Islet precursor cell (in vitro differentiated cells): ENCODE measurements around the gene TSEN34.
"Not testable (repeated sequence)": the region's sequence is repeated elsewhere in the genome, so short reads cannot be mapped to it uniquely, and the experiment has no call there.

ENCODE experiments used
- DNase-seq: peaks from one replicate; pipeline ENCODE4 v3.0.0-alpha.2; 2018

The TSEN34 gene

GRCh38 chr19:54162241-54162805, 28.8 kb upstream of the TSEN34 start:
- peak; percentile 92 for DNase-seq

GRCh38 chr19:54162884-54163283, 28.2 kb upstream of the TSEN34 start:
- no peak for DNase-seq

- peak; percentile 96 for DNase-seq
Measured at GRCh38 chr19:54164369-54165068, 26.6 kb upstream of the TSEN34 start.

DNA sequence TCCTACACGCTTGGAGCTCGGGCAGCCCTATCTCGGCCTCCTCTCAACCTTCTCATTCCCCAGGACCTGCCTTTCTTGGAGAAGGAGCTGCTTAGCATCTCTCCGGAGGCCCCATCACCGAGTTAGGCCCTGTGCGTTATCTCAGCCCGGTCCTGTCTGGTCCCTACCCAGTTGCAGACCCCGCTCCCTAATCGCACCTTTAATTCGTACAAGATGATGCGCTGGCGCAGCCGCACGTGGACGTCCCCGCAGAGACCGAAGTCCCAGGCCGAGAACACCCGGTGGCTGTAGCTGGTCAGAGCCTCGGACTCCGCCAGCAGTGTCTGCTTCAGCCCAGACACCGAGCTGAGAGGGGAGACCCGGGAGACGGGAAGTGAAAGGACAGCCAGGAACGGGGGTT, 25.9 kb upstream of the TSEN34 start:
- DNase-seq: no peak

GRCh38 chr19:54168174-54168917, 22.8 kb upstream of the TSEN34 start:
- DNase-seq: peak; percentile 96

- DNase-seq: no peak
Measured at GRCh38 chr19:54169149-54169740, 21.9 kb upstream of the TSEN34 start.

- not testable (repeated sequence) for DNase-seq
Measured at GRCh38 chr19:54171736-54172431, 19.2 kb upstream of the TSEN34 start.

GRCh38 chr19:54172471-54173358, 18.4 kb upstream of the TSEN34 start, which contains the start of gene TMC4:
Gene TMC4, minus strand, starts transcription at chr19:54173160. Its CDS starts 43 bp downstream, at chr19:54173117.
- peak; percentile 90 for DNase-seq

DNA sequence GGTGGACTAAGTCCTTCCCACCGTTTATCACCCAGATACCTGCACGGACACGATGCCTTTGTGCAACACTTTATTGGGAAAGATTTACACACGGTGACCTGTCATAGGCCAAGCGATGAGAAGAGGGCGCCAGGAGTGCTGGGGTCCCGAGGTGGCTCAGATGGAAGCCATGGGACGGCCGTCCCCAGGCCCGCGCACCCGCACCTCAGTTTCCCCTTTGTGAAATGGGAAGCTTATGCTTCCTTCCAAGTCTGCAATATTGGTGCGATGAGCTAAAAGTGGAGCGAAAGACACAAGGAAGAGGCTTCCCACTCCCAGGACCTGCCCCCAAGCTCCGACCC, 17.8 kb upstream of the TSEN34 start:
- no peak for DNase-seq

DNA sequence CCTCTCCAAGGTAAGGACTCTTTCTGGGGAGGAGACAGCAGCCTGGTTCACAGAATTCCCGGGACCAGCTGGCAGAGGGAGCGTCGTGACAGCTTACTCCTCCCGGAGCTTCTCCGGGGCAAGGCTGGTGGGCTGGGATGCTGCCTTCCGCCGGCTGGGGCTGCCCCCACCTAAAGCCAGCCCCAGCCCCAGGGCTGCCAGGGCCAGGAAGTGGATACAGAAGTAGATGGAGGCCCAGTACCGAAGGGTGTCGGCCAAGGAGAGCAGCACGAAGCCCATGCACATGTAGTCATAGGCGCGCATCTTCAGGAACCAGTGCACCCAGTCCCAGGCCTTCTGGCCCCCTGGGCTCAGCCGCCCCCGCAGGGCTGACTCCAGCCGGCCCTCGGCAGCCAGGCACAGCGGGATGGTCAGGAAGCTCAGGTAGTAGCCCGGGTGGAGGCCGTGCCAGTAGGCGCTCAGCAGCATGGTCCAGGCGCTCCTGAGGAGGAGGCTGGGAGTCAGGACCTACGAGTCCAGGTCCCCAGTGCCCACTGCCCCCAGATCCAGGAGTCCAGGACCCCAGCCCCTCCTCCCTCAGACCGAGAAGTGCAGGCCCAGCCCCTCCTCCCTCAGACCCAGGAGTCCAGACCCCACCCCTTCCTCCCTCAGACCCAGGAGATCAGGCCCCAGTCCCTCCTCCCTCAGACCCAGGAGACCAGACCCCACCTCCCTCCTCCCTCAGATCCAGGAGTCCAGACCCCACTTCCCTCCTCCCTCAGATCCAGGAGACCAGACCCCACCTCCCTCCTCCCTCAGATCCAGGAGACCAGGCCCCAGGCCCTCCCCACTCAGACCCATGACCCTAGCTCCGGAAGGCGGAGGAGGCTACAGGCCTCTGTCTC, 16.9 kb upstream of the TSEN34 start:
- no peak for DNase-seq

- no peak for DNase-seq
Measured at GRCh38 chr19:54178581-54179261, 12.4 kb upstream of the TSEN34 start.

- no peak for DNase-seq
Measured at GRCh38 chr19:54179262-54179852, 11.8 kb upstream of the TSEN34 start.

DNA sequence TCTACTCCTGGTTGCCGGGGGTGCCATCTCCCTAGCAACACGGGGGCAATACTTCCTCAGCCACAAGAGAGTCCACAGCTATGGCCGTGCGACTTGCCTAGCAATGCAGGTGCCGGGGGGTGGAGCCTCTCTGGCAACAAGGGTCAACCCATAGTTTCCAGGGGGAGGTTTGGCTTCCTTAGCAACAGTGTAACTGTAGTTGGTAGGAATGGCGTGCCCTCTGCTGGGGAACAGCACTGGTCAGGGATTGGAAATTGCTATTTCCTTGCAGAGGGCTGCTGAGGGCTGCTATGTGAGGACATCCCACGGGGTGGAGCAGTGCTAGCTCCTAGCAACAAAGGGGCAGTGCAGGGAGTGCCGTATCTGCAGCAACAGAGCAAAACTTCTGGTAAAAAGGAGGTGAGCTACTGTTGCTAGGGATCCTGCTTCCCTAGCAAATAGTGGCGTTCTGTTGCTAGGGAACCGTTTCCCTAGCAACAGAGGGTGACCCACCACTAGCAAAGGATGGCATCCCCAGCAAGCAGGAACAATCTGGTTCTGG, 11.1 kb upstream of the TSEN34 start:
- DNase-seq: peak; percentile 94

DNA sequence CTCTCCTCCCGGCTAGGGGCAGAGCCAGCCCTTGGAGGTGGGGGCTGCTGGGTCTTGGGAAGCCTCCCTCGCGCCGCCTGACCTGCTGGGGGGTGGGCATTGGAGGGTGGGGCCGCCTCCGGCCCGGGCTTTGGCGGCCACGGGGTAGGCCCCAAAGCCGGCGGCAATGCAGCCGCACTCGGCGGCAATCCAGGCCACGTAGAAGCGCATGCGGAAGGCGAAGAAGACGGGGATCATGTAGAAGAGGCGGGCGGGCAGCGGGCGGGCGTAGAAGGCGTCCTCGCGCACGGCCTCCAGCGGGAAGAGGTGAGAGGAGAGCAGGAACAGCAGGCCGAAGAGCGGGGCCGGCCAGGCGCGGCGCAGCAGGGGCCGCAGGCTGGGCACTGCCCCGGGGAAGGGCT, 10.4 kb upstream of the TSEN34 start:
- no peak for DNase-seq

DNA sequence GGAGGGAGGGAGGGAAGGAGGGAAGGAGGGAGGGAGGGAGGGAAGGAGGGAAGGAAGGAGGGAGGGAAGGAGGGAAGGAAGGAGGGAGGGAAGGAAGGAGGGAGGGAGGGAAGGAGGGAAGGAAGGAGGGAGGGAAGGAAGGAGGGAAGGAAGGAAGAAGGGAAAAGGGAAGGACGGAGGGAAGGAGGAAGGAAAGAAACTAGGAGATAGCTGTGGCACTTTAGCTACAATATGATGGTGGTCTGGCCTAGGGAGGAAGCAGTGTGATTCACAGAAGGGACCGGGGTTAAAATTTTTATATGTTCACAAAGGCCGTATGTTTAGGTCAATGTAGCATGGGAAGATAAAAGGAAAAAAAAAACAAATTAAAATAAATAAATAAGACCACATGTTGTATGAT, 9.2 kb upstream of the TSEN34 start:
- DNase-seq: not testable (repeated sequence)

DNA sequence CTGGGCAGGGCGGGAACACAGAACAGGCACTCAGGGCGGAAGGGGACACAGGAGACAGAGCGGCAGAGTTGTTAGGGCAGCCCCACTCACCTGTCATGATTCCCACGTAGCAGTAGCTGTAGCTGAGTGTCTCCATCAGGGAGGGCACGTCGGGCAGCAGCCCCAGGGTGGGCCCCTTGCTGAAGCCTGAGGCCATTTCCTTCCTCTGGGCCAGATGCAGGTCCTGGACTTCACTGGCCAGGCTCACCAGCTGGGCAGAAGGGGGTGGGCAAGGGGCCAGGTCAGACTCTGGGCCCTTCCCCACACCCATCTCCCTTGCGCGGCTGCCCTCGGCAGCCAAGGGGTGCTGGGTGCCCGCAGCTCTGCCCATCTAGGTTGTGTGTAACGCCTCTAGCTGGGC, 7.7 kb upstream of the TSEN34 start:
- no peak for DNase-seq

DNA sequence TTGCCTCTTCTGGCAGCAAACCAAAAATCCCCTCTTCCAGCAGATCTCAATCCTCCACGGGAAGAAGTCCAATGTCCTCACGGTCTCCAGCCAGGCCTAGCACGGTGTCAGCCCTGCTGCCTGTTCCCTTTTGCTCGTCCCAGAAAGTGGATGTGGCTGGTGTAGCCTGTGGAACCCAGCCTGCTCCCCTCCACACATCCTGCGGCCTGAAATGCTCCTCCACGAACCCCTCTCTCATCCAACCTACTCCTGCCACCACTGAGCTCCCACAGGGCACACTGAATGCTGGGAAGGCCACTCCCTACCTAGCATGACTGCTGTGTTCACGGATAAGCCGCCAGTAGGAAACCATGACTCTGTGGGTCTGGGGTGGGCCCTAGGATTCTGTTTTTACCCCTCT, 4.8 kb upstream of the TSEN34 start:
- no peak for DNase-seq

DNA sequence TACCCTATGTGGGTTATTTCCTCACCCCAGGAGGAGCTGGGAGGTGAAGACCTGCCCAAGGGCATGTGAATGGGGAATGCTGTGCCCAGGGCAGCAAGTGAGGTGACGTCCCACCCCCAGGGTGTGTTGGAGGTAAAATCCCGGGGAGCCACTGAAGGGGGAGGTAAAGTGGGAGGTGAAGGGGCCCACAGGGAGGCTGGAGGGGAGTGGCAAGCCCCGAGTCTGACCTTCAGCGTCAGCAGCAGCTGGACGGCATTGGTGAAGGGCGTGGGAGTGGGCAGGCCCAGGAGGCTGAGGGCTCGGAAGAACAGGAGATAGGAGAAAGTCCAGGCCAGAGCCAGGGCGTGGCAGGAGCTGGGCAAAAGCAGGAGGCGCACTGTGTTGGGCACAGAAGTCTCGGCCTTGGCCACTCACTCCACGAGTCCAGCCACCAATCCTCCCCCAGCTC, 4.2 kb upstream of the TSEN34 start:
- no peak for DNase-seq

DNA sequence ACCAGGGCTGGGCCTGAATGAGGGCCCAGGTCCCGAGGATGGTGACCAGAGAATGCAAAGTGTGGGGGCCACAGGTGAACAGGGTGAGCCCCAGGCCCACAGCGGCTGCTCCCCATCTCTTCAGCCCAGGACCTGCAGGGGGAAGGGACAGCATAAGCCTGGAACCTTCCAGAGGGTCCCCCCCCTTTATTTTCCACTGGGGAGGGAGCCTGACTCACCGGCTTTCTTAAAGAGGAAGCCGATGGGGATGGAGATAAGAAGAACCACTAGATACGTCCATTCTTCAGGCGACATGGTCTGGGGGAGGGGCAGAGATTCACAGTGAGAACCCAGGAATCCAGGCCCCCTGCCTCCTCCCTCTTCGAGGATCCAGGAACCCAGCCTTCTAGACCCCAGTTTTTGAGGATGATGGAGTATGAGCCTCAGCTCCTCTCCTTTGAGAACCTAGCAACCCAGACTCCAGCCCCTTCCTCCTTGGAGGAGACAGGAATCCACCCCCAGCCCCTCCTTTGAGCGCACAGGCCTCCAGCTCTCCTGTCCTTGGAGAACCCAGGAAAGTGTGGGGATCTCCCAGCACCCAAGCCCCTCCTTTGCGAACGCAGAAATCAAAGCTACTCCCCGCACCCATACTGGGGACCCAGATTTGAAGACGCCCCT, 2.8 kb upstream of the TSEN34 start:
- peak; percentile 67 for DNase-seq
